Fibroblast of skin of abdomen (primary cell): ENCODE results near the gene WDR17. TPM values are rescaled to one million over a fixed set of nuclear protein-coding genes. Genes with fewer than 3 reads are reported as not detected.
A peak's percentile ranks its signal among the peaks of the same experiment; 100 is the strongest.

Source experiments
- DNase-seq: peaks from one replicate; pipeline ENCODE4 v3.0.0-alpha.2; 2013
- polyA plus RNA-seq, 2 experiments: library from polyadenylated mRNA; unstranded; fragments of 120-200 nt; gene quantifications; one replicate each; pipeline ENCODE4 v1.2.1, GENCODE V29; 2013; ENCODE audit not compliant: insufficient read length in 2 of 2

Gene WDR17
- polyA plus RNA-seq (2013, experiment 1 of 2; ENCODE audit: insufficient read length) = 1.7 TPM
- polyA plus RNA-seq (2013, experiment 2 of 2; ENCODE audit: insufficient read length) = 1.8 TPM

DNA sequence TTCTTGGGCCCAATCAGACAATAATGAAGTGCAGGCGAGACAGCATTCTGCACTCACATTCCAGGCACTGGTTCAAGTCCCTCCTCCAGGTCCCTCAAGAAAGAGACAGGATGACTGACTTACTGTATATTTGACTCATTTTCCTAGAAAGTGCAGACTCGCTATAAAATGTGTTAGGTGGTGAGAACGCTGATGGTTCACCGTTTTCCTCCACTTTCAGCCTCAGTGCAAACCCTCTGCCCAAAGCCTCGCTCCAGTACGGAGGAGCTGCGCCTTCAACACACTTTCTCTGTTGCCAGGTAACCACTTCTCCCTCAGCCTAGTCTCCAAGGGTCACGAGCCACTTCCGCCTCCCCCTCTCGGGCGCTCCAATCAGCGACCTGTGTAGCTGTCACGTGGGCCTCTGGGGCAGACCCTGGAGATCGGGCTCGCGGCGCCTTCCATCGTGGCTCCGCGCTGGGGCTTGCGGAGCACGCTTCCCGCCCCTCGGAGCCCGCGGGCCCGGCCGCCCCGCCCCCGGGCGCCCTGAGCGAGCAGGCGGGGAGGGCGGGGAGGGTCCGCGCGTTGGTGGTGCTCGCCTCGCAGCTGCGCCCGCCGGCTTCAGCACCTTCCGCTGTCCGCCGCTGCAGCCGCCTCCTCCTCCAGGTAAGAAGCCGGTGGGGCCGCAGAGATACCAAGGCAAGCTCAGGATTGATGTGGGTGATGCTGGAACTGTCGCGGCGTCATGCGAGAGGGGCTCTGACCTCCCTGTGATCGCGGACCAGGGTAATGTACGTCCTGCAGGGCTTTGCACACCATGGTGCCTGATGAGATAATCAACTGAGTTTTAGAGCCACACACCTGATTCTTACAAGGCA, at the start of gene WDR17:
TSS of gene WDR17 (plus strand) at position 407 of the 857 bp plus-strand sequence. CDS start 45,740 bp downstream, outside the sequence.
- DNase-seq = peak; percentile 88

GRCh38 chr4:176016601-176017000, 49.0 kb upstream of the WDR17 start:
- DNase-seq = no peak

GRCh38 chr4:176020481-176021085, 45.1 kb upstream of the WDR17 start:
- no peak for DNase-seq

DNA sequence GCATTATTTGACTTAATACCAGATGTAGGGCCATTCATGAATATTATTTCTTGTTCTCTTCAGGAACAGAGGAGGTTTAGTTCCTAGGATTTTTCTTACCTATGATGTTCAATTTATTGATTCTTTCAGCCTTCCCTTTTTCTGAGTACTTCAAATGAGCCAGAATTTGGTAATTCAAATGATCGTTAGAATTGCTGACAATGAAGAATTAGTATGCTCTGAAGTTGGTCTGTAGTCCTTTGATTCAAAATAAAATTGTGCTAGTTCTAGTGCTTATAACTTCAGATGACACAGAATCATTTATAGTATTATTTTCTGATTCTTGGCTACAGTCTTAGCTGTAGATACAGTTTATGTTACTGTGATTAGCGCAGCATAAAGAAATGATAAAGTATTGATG, 35.2 kb upstream of the WDR17 start:
- no peak for DNase-seq

- DNase-seq = no peak
Observed at GRCh38 chr4:176031922-176032321, 33.7 kb upstream of the WDR17 start.

DNA sequence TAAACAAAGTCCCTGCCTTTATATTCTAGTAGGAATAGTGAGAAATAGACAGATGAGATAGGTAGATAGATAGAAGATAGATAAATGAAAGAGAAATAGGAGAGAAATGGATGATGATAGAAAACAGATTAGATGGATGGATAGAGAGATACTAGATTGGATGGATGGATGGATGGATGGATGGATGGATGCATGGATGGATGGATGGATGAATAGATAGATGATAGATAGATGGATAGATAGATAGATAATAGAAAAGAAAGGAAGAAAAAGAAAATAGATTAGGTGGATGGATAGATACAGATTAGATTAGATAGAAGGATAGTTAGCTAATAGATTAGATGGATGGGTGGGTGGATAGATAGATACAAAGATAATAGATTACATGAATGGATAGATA, 33.2 kb upstream of the WDR17 start:
- DNase-seq = no peak

DNA sequence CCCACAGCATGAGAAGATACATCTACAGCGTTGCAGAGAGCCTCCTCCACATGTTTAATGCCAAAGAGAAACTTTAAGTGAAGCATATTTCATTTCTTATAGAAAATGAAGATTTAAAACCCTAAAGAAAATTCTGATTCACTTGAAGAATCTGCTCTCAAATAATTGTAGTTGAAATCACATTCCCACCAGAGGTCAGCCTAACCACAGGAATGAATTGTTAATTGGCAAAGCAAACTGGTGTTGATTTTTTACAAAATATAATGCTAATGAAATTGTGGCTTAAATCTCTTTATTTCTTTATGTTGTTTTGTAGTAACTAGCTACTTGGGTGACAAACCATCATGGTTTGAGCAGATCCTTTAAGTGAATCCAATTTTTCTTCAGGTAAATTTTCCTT, 31.1 kb upstream of the WDR17 start:
- DNase-seq = peak; percentile 52

GRCh38 chr4:176034936-176035335, 30.7 kb upstream of the WDR17 start:
- no peak for DNase-seq

- no peak for DNase-seq
Observed at GRCh38 chr4:176036585-176037205, 28.9 kb upstream of the WDR17 start.

DNA sequence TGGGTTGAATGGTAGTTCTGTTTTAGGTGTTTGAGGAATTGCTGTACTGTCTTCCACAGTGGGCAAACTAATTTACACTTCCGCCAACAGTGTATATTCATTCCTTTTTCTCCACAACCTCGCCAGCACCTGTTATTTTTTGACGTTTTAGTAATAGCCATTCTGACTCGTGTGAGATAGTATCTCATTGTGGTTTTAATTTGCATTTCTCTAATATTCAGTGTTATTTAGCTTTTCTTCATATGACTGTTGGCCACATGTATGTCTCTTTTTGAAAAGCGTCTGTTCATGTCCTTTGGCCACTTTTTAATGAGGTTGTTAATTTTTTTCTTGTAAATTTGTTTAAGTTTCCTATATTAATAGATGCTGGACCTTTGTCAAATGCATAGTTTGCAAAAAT, 26.9 kb upstream of the WDR17 start:
- no peak for DNase-seq

DNA sequence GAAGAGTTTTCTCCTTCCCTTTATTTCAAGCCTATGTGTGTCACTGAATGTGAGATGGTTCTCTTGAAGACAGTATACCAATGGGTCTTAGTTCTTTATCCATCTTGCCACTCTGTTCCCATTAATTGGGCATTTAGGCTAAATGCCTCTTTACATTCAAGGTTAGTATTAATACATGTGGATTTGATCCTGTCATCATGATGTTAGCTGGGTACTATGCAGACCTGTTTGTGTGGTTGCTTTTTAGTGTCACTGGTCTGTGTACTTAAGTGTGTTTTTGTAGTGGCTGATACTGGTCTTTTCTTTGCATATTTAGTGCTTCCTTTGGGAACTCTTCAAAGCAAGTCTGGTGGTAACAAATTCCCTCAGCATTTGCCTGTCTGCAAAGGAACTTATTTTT, 23.4 kb upstream of the WDR17 start:
- no peak for DNase-seq

- DNase-seq = no peak
Observed at GRCh38 chr4:176043838-176044588, 21.6 kb upstream of the WDR17 start.

GRCh38 chr4:176044589-176044951, 21.1 kb upstream of the WDR17 start:
- no peak for DNase-seq

DNA sequence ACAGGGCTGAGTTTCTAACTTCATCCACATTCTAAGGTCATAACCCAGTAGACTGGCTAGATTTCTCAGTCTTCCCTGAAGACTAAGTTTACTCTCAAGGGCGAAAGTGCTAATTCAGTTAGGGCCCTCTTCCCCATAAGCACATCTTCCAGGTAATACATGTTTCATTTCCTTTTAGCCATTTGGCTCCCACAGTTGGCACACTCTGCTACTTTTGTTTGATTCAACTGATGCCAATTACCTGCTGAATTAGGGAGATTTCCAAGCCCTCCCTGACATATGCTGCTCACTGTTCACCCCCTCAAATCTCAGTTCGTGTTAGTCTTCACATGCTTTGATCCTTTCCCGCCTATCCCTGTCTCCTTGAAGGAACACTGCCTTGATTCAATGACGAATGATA, 17.0 kb upstream of the WDR17 start:
- no peak for DNase-seq

DNA sequence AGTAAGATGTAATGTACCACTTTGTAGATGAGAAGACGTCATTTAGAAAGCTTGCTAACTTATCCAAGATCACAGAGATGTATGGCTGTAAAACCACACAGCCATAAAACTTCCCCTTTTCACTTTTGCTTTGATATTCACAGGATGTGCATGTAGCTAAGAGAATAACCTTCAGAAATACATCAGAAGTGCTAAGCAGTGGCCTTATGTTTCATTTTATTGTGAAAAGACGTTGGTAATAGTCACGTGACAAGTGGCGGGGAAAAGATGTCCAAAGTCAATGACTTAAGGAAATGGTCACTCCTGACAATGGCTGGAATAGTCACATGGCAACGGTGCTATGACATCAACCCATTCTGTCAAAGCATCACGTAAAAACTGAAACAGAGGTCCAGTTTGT, 12.9 kb upstream of the WDR17 start:
- DNase-seq = no peak

- no peak for DNase-seq
Observed at GRCh38 chr4:176053785-176054184, 11.9 kb upstream of the WDR17 start.

GRCh38 chr4:176054942-176055341, 10.7 kb upstream of the WDR17 start:
- DNase-seq = no peak

DNA sequence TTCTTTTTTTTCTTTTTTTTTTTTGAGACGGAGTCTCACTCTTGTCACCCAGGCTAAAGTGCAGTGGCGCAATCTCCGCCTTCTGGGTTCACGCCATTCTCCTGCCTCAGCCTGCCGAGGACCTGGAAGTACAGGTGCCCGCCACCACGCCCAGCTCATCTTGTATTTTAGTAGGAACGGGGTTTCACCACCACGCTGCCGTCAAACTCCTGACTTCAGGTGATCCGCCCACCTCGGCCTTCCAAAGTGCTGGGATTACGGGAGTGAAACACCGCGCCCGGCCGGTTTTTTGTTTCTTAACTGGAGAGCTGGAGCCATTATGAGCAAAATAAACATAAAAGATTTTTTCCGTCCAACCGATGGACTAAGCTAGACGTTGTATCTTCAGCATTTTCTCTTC, 1.9 kb upstream of the WDR17 start:
- no peak for DNase-seq

DNA sequence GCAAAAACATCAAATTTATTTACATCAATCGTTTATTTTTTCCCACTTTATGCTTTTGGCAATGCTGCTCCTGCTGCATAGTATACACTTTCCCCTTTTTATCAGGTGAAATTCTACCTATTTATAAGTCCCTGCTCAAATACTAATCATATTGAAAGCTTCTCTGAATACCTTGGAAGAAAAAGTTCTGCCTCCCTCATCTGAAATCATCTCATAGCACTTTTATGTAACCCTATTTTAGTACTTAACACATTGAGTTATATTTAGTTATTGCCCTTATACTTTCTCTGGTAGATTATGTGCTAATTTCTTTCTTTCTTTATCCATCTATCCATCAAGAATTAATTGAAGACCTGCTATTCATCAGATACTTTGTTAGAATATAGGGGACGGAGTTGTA, 1.1 kb upstream of the WDR17 start:
- no peak for DNase-seq

GRCh38 chr4:176066757-176067156, 1.1 kb downstream of the WDR17 start:
- no peak for DNase-seq

DNA sequence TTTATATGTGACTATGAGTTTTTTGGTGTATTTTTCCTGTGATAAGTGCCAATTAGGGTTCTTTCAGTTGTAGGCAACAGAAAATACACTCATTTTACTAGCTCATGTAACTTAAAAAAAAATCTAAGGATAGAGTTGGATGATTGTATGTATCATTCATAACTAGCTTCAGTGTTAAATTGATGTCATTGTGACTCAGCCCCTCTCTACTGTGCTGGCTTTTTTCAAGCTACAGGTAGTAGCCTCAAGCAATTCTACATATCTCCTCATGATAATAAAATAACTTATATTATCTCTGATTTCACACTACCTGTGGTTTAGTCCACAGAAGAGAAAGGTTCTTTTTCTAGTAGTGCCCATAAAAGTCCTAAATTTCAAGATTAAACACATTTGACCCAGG, 11.9 kb downstream of the WDR17 start:
- no peak for DNase-seq

- peak; percentile 24 for DNase-seq
Observed at GRCh38 chr4:176084769-176085168, 19.1 kb downstream of the WDR17 start.

- DNase-seq = no peak
Observed at GRCh38 chr4:176090115-176090514, 24.5 kb downstream of the WDR17 start.
